Anterior cingulate cortex (tissue), 58 donors: Measurements from ENCODE around the gene WDR13.

Experiments
- DNase-seq, 58 donors: peaks; one replicate each; lab custom pipeline; 2025; lab: John Stamatoyannopoulos, UW

Gene WDR13

GRCh38 chrX:48591255-48591791, 6.0 kb upstream of the WDR13 start:
- no peak for DNase-seq

GRCh38 chrX:48592971-48593370, 4.3 kb upstream of the WDR13 start:
- no peak for DNase-seq

GRCh38 chrX:48595929-48596328, 1.4 kb upstream of the WDR13 start:
- no peak for DNase-seq

GRCh38 chrX:48598614-48599013, 1.3 kb downstream of the WDR13 start:
- DNase-seq, result no peak

GRCh38 chrX:48599341-48599740, 2.0 kb downstream of the WDR13 start:
- DNase-seq, result no peak

GRCh38 chrX:48600226-48600625, 2.9 kb downstream of the WDR13 start:
- DNase-seq, result no peak

- DNase-seq, result no peak
Observed at GRCh38 chrX:48601741-48602394, 4.6 kb downstream of the WDR13 start.

- no peak for DNase-seq
Observed at GRCh38 chrX:48604701-48605100, 7.4 kb downstream of the WDR13 start.

GRCh38 chrX:48606091-48606490, 8.8 kb downstream of the WDR13 start:
- DNase-seq, result no peak

- no peak for DNase-seq
Observed at GRCh38 chrX:48611703-48612102, 14.4 kb downstream of the WDR13 start.

GRCh38 chrX:48613502-48614160, 16.3 kb downstream of the WDR13 start:
- no peak for DNase-seq

- no peak for DNase-seq
Observed at GRCh38 chrX:48616576-48616975, 19.3 kb downstream of the WDR13 start.

- no peak for DNase-seq
Observed at GRCh38 chrX:48617542-48618340, 20.4 kb downstream of the WDR13 start.

- DNase-seq, result no peak
Observed at GRCh38 chrX:48626401-48627298, 29.4 kb downstream of the WDR13 start.

GRCh38 chrX:48631376-48632090, 34.2 kb downstream of the WDR13 start:
- peak in 55 of 58 donors; percentile 2 to 83 (median 56) for DNase-seq

GRCh38 chrX:48632207-48632606, 34.9 kb downstream of the WDR13 start:
- DNase-seq, result no peak

- no peak for DNase-seq
Observed at GRCh38 chrX:48636301-48636700, 39.0 kb downstream of the WDR13 start.

GRCh38 chrX:48636776-48637175, 39.5 kb downstream of the WDR13 start:
- DNase-seq, result no peak

GRCh38 chrX:48645669-48646068, 48.4 kb downstream of the WDR13 start:
- no peak for DNase-seq
